Hepatocyte (in vitro differentiated cells): Measurements from ENCODE around the gene TTLL1. TPM values are rescaled to one million over a fixed set of nuclear protein-coding genes. Genes with fewer than 3 reads are reported as not detected.
"Not testable (repeated sequence)": the region's sequence is repeated elsewhere in the genome, so short reads cannot be mapped to it uniquely, and the experiment has no call there.

Experiments used
- DNase-seq: peaks from one replicate; pipeline ENCODE4 v3.0.0-alpha.2; 2016; ENCODE audit warnings: low spot score
- H2AFZ ChIP-seq: fragments of 200-600 bp; sonication (generic); 2 replicates; pipeline ENCODE4 v1.6.0; 2016; ENCODE audit warnings: antibody characterized with exemption, mild to moderate bottlenecking
- H3K27ac ChIP-seq: fragments of 200-600 bp; sonication (generic); 2 replicates; pipeline ENCODE4 v1.5.1; 2016; ENCODE audit warnings: mild to moderate bottlenecking
- H3K27me3 ChIP-seq: fragments of 200-600 bp; sonication (generic); 2 replicates; pipeline ENCODE4 v1.6.1; 2016
- H3K36me3 ChIP-seq: fragments of 200-600 bp; sonication (generic); replicated peaks from 2 replicates; pipeline ENCODE4 v1.5.1; 2016; ENCODE audit warnings: low read depth; ENCODE audit not compliant: insufficient read depth
- H3K4me1 ChIP-seq: fragments of 200-600 bp; sonication (generic); 2 replicates; pipeline ENCODE4 v1.5.1; 2016; ENCODE audit warnings: mild to moderate bottlenecking, moderate library complexity; ENCODE audit not compliant: insufficient read depth
- H3K4me2 ChIP-seq: fragments of 200-600 bp; sonication (generic); 2 replicates; pipeline ENCODE4 v1.6.0; 2016
- H3K4me3 ChIP-seq: fragments of 200-600 bp; sonication (generic); 2 replicates; pipeline ENCODE4 v1.5.1; 2016; ENCODE audit warnings: mild to moderate bottlenecking
- H3K79me2 ChIP-seq: fragments of 200-600 bp; sonication (generic); 2 replicates; pipeline ENCODE4 v1.6.0; 2017; ENCODE audit warnings: mild to moderate bottlenecking
- H3K9me2 ChIP-seq: fragments of 200-600 bp; sonication (generic); replicated peaks from 2 replicates; pipeline ENCODE4 v1.6.0; 2017; ENCODE audit warnings: mild to moderate bottlenecking; ENCODE audit not compliant: insufficient read depth
- H3K9me3 ChIP-seq: fragments of 200-600 bp; sonication (generic); 2 replicates; pipeline ENCODE4 v1.5.1; 2016; ENCODE audit warnings: low read depth, mild to moderate bottlenecking
- H4K20me1 ChIP-seq: fragments of 200-600 bp; sonication (generic); 2 replicates; pipeline ENCODE4 v1.6.0; 2016; ENCODE audit warnings: mild to moderate bottlenecking; ENCODE audit not compliant: insufficient read depth, poor library complexity, severe bottlenecking
- CTCF ChIP-seq: fragments of 200-600 bp; sonication (generic); IDR thresholded peaks from 2 replicates; pipeline ENCODE4 v1.5.1; 2016; ENCODE audit warnings: antibody characterized with exemption, mild to moderate bottlenecking; ENCODE audit not compliant: poor library complexity
- EZH2 ChIP-seq: fragments of 200-600 bp; sonication (generic); IDR thresholded peaks from 2 replicates; pipeline ENCODE4 v1.6.1; 2016; ENCODE audit warnings: antibody characterized with exemption, mild to moderate bottlenecking, borderline replicate concordance
- EZH2phosphoT487 ChIP-seq: fragments of 200-600 bp; sonication (generic); IDR thresholded peaks from one replicate; pipeline ENCODE4 v1.6.1; 2018; ENCODE audit warnings: antibody characterized with exemption, mild to moderate bottlenecking, low read depth, moderate library complexity; ENCODE audit not compliant: unreplicated experiment, severe bottlenecking
- WGBS: methylation state at CpG from one replicate; pipeline ENCODE4 v1.1.6; 2016; ENCODE audit warnings: low lambda C conversion rate; ENCODE audit errors: missing lambda C conversion rate; 5-methylcytosine and 5-hydroxymethylcytosine counted together
- polyA plus RNA-seq: library from polyadenylated mRNA; unstranded; fragments of >200 nt; fragmentation: Nextera tagmentation; extraction: Ambion mirVana; gene quantifications from 2 replicates; pipeline ENCODE4 v1.2.1, GENCODE V29; 2016
- total RNA-seq: library from RNA; depleted of rRNA; stranded (reverse); fragments of >200 nt; gene quantifications from 2 replicates; pipeline ENCODE4 v1.2.3, GENCODE V29; 2014

TTLL1 gene
- total and polyA plus RNA-seq, 2 experiments from 2014 or later: 6.4 to 8.7 TPM

GRCh38 chr22:43110444-43110926 lies 21.3 kb upstream of the TTLL1 start, which contains the start of gene BIK:
TSS of gene BIK (plus strand) at chr22:43110750. CDS start at chr22:43124023, 13,273 bp downstream.
- no peaks in the 10 kb centered on the region for H3K36me3 ChIP-seq
- H3K4me3 ChIP-seq: peak within 1 kb of the TSS; percentile 51
- WGBS: under 1% methylated on average over 34 of the region's 49 CpGs
- H2AFZ ChIP-seq: peak within 1 kb of the TSS; percentile 64
- H3K79me2 ChIP-seq: no peaks in the 10 kb centered on the region
- H3K27me3 ChIP-seq: peaks cover 39% of the 10 kb centered on the region
- DNase-seq: peak; percentile 68
- peak; percentile 29 for TF ChIP-seq CTCF
- no peak for TF ChIP-seq EZH2phosphoT487
- no peak for TF ChIP-seq EZH2
- H3K4me2 ChIP-seq: peak within 1 kb of the TSS; percentile 100
- H3K9me2 ChIP-seq: no peaks in the 10 kb centered on the region
- H3K27ac ChIP-seq: no peak within 1 kb of the TSS
- peaks cover 16% of the 10 kb centered on the region for H3K4me1 ChIP-seq
- H3K9me3 ChIP-seq: no peaks in the 10 kb centered on the region
- no peaks in the 10 kb centered on the region for H4K20me1 ChIP-seq

DNA sequence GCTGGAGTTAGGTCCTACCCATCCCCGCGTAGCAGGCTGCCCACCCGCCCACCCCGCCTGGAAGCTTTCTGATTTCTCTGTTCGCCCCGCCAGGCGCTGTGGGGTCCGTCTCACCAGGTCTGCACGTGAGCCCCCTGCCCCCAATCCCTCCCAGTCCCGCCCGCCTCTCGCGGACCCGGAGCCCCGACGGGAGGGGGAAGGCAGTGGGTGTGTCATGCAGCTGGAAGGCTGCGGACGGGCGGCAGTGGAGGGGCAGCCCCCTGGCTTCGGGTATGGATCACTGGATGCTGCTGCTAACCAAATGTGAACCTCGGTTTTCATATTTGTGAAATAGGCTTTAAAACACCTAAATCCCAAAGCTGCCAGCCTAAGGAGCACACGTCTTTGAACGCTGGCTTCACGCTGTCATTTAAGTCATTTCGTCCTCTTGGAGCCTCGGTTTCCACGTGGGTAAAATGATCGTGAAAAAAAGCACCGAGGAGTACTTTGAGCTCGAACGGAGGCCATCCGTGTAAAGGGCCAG lies 20.8 kb upstream of the TTLL1 start:
- no peaks in the 10 kb centered on the region for H3K79me2 ChIP-seq
- no peaks in the 10 kb centered on the region for H3K9me2 ChIP-seq
- no peak for DNase-seq
- H4K20me1 ChIP-seq: no peaks in the 10 kb centered on the region
- WGBS: 4% methylated on average over 28 of the region's 32 CpGs
- peak overlapping the region; percentile 51 for H3K4me3 ChIP-seq
- H3K4me1 ChIP-seq: peaks cover 13% of the 10 kb centered on the region
- no peaks in the 10 kb centered on the region for H3K36me3 ChIP-seq
- H3K27ac ChIP-seq: no peak overlapping the region
- no peaks in the 10 kb centered on the region for H3K9me3 ChIP-seq
- peaks cover 39% of the 10 kb centered on the region for H3K27me3 ChIP-seq
- H3K4me2 ChIP-seq: peak overlapping the region; percentile 100
- TF ChIP-seq EZH2phosphoT487 (no peak), CTCF (no peak), EZH2 (no peak)
- peak overlapping the region; percentile 64 for H2AFZ ChIP-seq

DNA sequence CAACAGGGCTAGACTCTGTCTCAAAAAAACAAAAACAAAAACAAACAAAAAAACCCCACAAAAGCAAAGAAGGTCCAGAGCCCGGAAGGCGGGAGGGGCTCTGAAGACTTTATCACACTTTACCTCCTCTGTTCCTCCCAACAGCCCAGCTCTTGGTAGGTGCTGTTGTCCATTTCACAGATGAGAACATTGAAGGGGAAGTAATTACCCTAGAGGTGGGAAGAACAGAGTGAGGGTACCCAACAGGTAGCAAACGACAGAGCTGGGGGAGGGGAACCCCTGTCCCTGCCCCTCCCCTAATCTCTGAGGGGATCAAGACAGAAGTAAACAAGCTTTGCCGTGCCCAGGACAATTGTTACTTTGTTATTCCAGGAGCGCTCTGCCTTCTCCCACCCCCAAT lies 20.3 kb upstream of the TTLL1 start:
- Histone ChIP-seq H3K36me3 (no peaks in the 10 kb centered on the region), H3K4me3 (no peak overlapping the region), H2AFZ (no peak overlapping the region), H3K9me3 (no peaks in the 10 kb centered on the region), H4K20me1 (no peaks in the 10 kb centered on the region), H3K4me1 (peaks cover 17% of the 10 kb centered on the region), H3K4me2 (peak overlapping the region; percentile 100), H3K9me2 (no peaks in the 10 kb centered on the region), H3K27me3 (peaks cover 39% of the 10 kb centered on the region), H3K27ac (no peak overlapping the region), H3K79me2 (no peaks in the 10 kb centered on the region)
- DNase-seq: no peak
- WGBS: 35% methylated on average over 5 of the region's 5 CpGs
- no peak for TF ChIP-seq EZH2phosphoT487

- H4K20me1 ChIP-seq: no peaks in the 10 kb centered on the region
- H3K9me3 ChIP-seq: no peaks in the 10 kb centered on the region
- peaks cover 23% of the 10 kb centered on the region for H3K4me1 ChIP-seq
- TF ChIP-seq CTCF: no peak
- TF ChIP-seq EZH2phosphoT487: no peak
- no peak for TF ChIP-seq EZH2
- H2AFZ ChIP-seq: no peak overlapping the region
- H3K79me2 ChIP-seq: no peaks in the 10 kb centered on the region
- no peak for DNase-seq
- peaks cover 22% of the 10 kb centered on the region for H3K27me3 ChIP-seq
- H3K4me3 ChIP-seq: no peak overlapping the region
- no peak overlapping the region for H3K4me2 ChIP-seq
- H3K9me2 ChIP-seq: no peaks in the 10 kb centered on the region
- 92% methylated on average over 8 of the region's 8 CpGs for WGBS
- H3K27ac ChIP-seq: no peak overlapping the region
- H3K36me3 ChIP-seq: no peaks in the 10 kb centered on the region
Observed at GRCh38 chr22:43106302-43106701, 17.1 kb upstream of the TTLL1 start.

DNA sequence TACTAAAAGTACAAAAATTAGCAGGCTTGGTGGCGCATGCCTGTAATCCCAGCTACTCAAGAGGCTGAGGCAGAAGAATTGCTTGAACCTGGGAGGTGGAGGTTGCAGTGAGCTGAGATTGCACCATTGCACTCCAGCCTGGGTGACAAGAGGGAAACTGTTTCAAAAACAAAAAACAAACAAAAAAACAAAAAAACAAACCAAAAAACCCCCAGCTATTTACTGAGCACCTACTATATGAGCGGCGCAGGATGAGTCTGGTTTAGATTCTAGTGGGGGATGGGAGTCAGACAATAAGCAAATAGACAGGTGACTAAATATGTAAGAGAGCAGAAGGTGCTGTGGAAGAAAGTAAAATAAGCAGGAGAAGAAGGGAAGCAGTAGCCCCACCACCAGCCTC lies 15.8 kb upstream of the TTLL1 start:
- 97% methylated on average over 3 of the region's 3 CpGs for WGBS
- not testable (repeated sequence) for H3K4me3 ChIP-seq, H2AFZ ChIP-seq, DNase-seq, H3K79me2 ChIP-seq, H3K4me2 ChIP-seq, H3K36me3 ChIP-seq, H4K20me1 ChIP-seq, H3K9me2 ChIP-seq, H3K9me3 ChIP-seq, H3K27ac ChIP-seq
- Histone ChIP-seq H3K27me3 (peaks cover 12% of the 10 kb centered on the region), H3K4me1 (peaks cover 13% of the 10 kb centered on the region)
